HepG2 (cell line): ENCODE results near the gene HIVEP2. TPM values are rescaled to one million over a fixed set of nuclear protein-coding genes. Genes with fewer than 3 reads are reported as not detected.

Experiments
- ARID4A ChIP-seq: sonication (generic); formaldehyde crosslinking; IDR thresholded peaks from 2 replicates; pipeline ENCODE4 v1.5.0; 2020; ENCODE audit warnings: mild to moderate bottlenecking, missing genetic modification reagents, borderline replicate concordance
- CHCHD3 ChIP-seq: sonication (generic); formaldehyde crosslinking; IDR thresholded peaks from 2 replicates; pipeline ENCODE4 v1.8.0; 2022; ENCODE audit warnings: mild to moderate bottlenecking, missing genetic modification reagents, moderate library complexity
- ERF ChIP-seq: IDR thresholded peaks from 2 replicates; pipeline ENCODE4 v1.6.1; 2018; ENCODE audit warnings: missing biosample characterization, missing genetic modification reagents
- GMEB1 ChIP-seq: sonication (generic); formaldehyde crosslinking; IDR thresholded peaks from 2 replicates; pipeline ENCODE4 v1.5.1; 2020; ENCODE audit warnings: missing genetic modification reagents, mild to moderate bottlenecking, borderline replicate concordance
- KDM3A ChIP-seq: IDR thresholded peaks from 2 replicates; pipeline ENCODE4 v1.6.1; 2018; ENCODE audit warnings: low read depth, missing compliant biosample characterization
- KLF12 ChIP-seq: sonication (generic); formaldehyde crosslinking; IDR thresholded peaks from 2 replicates; pipeline ENCODE4 v1.4.0; 2020; ENCODE audit warnings: missing genetic modification reagents, borderline replicate concordance
- MYNN ChIP-seq: sonication (generic); formaldehyde crosslinking; IDR thresholded peaks from 2 replicates; pipeline ENCODE4 v1.4.0; 2020; ENCODE audit warnings: mild to moderate bottlenecking, low read depth, missing genetic modification reagents
- NCOA5 ChIP-seq: sonication (generic); formaldehyde crosslinking; IDR thresholded peaks from 2 replicates; pipeline ENCODE4 v1.4.0; 2020; ENCODE audit warnings: missing genetic modification reagents
- RBM39 ChIP-seq: fragments of 200-400 bp; formaldehyde crosslinking; IDR thresholded peaks from one replicate; pipeline ENCODE4 v1.6.1; 2018; ENCODE audit warnings: antibody characterized with exemption, mild to moderate bottlenecking, low read depth, low read length; ENCODE audit not compliant: poor library complexity, severe bottlenecking
- RFXANK ChIP-seq: IDR thresholded peaks from 2 replicates; pipeline ENCODE4 v1.6.1; 2016
- RNF219 ChIP-seq: sonication (generic); formaldehyde crosslinking; IDR thresholded peaks from 2 replicates; pipeline ENCODE4 v1.5.0; 2020; ENCODE audit warnings: mild to moderate bottlenecking, missing genetic modification reagents
- RXRB ChIP-seq: IDR thresholded peaks from 2 replicates; pipeline ENCODE4 v1.6.1; 2016; ENCODE audit warnings: borderline replicate concordance, missing genetic modification reagents, missing compliant biosample characterization
- SIX1 ChIP-seq: sonication (generic); formaldehyde crosslinking; IDR thresholded peaks from 2 replicates; pipeline ENCODE4 v1.4.0; 2020; ENCODE audit warnings: missing genetic modification reagents, borderline replicate concordance
- SIX4 ChIP-seq: sonication (generic); formaldehyde crosslinking; IDR thresholded peaks from 2 replicates; pipeline ENCODE4 v1.4.0; 2020; ENCODE audit warnings: missing genetic modification reagents
- TBP ChIP-seq: sonication (generic); formaldehyde crosslinking; IDR thresholded peaks from 2 replicates; pipeline ENCODE4 v1.5.0; 2020; ENCODE audit warnings: missing genetic modification reagents
- ZBTB7A ChIP-seq: sonication (generic); formaldehyde crosslinking; IDR thresholded peaks from 2 replicates; pipeline ENCODE4 v1.8.0; 2022; ENCODE audit warnings: mild to moderate bottlenecking, missing genetic modification reagents
- ZFP36L1 ChIP-seq: sonication (generic); formaldehyde crosslinking; IDR thresholded peaks from 2 replicates; pipeline ENCODE4 v1.8.0; 2022; ENCODE audit warnings: mild to moderate bottlenecking, missing genetic modification reagents, moderate library complexity
- ZNF207 ChIP-seq: fragments of 450-650 bp; IDR thresholded peaks from 2 replicates; pipeline ENCODE4 v1.6.1; 2016; ENCODE audit warnings: antibody characterized with exemption, borderline replicate concordance
- ZNF24 ChIP-seq: fragments of 450-650 bp; IDR thresholded peaks from 2 replicates; pipeline ENCODE4 v1.6.1; 2017; ENCODE audit warnings: antibody characterized with exemption, mild to moderate bottlenecking
- ZNF639 ChIP-seq: conservative IDR thresholded peaks from 2 replicates; pipeline ENCODE4 v1.6.1; 2018; ENCODE audit warnings: missing genetic modification reagents
- ZNF776 ChIP-seq: sonication (generic); formaldehyde crosslinking; IDR thresholded peaks from 2 replicates; pipeline ENCODE4 v1.4.0; 2020; ENCODE audit warnings: mild to moderate bottlenecking, missing genetic modification reagents
- polyA plus RNA-seq, 8 experiments: library from polyadenylated mRNA; depleted of rRNA in 3 of 8; stranded (reverse) in 7 of 8; unstranded in 1 of 8; fragments of >200 nt; fragmentation: Illumina TruSeq in 4 of 8; extraction: Trizol in 4 of 8; gene quantifications; 2 replicates each; pipeline versions ENCODE4 v1.2.1 to v1.2.3, GENCODE V29; 2011 to 2016; ENCODE audit warnings: low read depth in 4 of 8, missing spikeins in 1 of 8, mixed read lengths in 1 of 8; ENCODE audit not compliant: insufficient read depth in 1 of 8
- total RNA-seq, 5 experiments: library from RNA; depleted of rRNA; stranded (reverse); fragments of >200 nt; fragmentation: Illumina TruSeq; extraction: Trizol; gene quantifications; 2 replicates each; pipeline ENCODE4 v1.2.3, GENCODE V29; 2016; ENCODE audit warnings: low read depth in 1 of 5

Gene HIVEP2
- total and polyA plus RNA-seq, 2 of the 13 experiments (the other 11 are each of a cell fraction or from before 2014, with no cell fraction given) = 3.4 to 12.9 TPM

- TF ChIP-seq ZNF776 (CRISPR knock-in tag) (no peak; the same call in 1 of the 2 replicates), SIX1 (CRISPR knock-in tag) (no peak), RFXANK (CRISPR knock-in tag) (no peak), ZFP36L1 (0 out of 2 replicates have a peak, but pooled peaks have one; percentile 45), MYNN (CRISPR knock-in tag) (no peak), ZNF639 (CRISPR knock-in tag) (0 out of 2 replicates have a peak, but pooled peaks have one; percentile 16), SIX4 (CRISPR knock-in tag) (no peak), ZBTB7A (CRISPR knock-in tag) (no peak; the same call in 1 of the 2 replicates), RXRB (CRISPR knock-in tag) (peak; percentile 50; the same call in 1 of the 2 replicates), ZNF24 (no peak), TBP (CRISPR knock-in tag) (no peak), ERF (CRISPR knock-in tag) (peak; percentile 68; the same call in 1 of the 2 replicates), RNF219 (CRISPR knock-in tag) (no peak), NCOA5 (CRISPR knock-in tag) (no peak), GMEB1 (peak; percentile 19; the same call in 1 of the 2 replicates), RBM39 (no peak), ZNF207 (no peak), KLF12 (CRISPR knock-in tag) (no peak), CHCHD3 (CRISPR knock-in tag) (no peak), ARID4A (peak; percentile 40; the same call in 1 of the 2 replicates), KDM3A (no peak; the same call in 1 of the 2 replicates)
Measured at GRCh38 chr6:142946181-142946923, 1.4 kb upstream of the HIVEP2 start (continued).
